CD4-positive, alpha-beta memory T cell (primary cell): ENCODE results near the gene GARIN1A. TPM values are rescaled to one million over a fixed set of nuclear protein-coding genes. Genes with fewer than 3 reads are reported as not detected.

Source experiments
- CTCF ChIA-PET: fragments of 350-600 bp; sonication (Branson Sonifier 250); formaldehyde crosslinking; loops from one replicate; lab custom pipeline; 2021; ENCODE audit warnings: inconsistent platforms; ENCODE audit not compliant: partially characterized antibody; lab: Charles Lee
- POLR2A ChIA-PET: fragments of 350-600 bp; sonication (Branson Sonifier 250); formaldehyde crosslinking; loops from one replicate; lab custom pipeline; 2021; ENCODE audit not compliant: partially characterized antibody; lab: Charles Lee
- DNase-seq, 5 donors: peaks; one replicate each; pipeline versions ENCODE4 v3.0.0 to v3.0.0-alpha.2; 2020 to 2022; ENCODE audit warnings: mixed read lengths in 1 of 5
- H3K27ac ChIP-seq: one replicate; pipeline ENCODE4 v1.7.0; 2013; ENCODE audit warnings: low read depth, low read length
- H3K27me3 ChIP-seq: 2 replicates; pipeline ENCODE4 v1.7.0; 2013; ENCODE audit warnings: mild to moderate bottlenecking, low read length, moderate library complexity; ENCODE audit not compliant: insufficient read depth
- H3K36me3 ChIP-seq: 2 replicates; pipeline ENCODE4 v1.7.0; 2013; ENCODE audit warnings: mild to moderate bottlenecking, low read length, moderate library complexity; ENCODE audit not compliant: insufficient read depth
- H3K4me1 ChIP-seq: 2 replicates; pipeline ENCODE4 v1.7.0; 2013; ENCODE audit warnings: mild to moderate bottlenecking, low read length, moderate library complexity; ENCODE audit not compliant: insufficient read depth
- H3K4me3 ChIP-seq, 2 donors: one replicate each; pipeline ENCODE4 v1.7.0; 2013; ENCODE audit warnings: low read length in 2 of 2, mild to moderate bottlenecking in 1 of 2
- H3K9me3 ChIP-seq, 2 donors: one replicate each; pipeline ENCODE4 v1.7.0; 2013; ENCODE audit warnings: low read length in 2 of 2, control low read depth in 1 of 2; ENCODE audit not compliant: control insufficient read depth in 1 of 2
- H3K27ac Mint-ChIP-seq, 7 donors: one replicate each; pipeline ENCODE4 v1.8.0; 2020 to 2021; ENCODE audit warnings: mixed read lengths in 7 of 7, mild to moderate bottlenecking in 6 of 7, inconsistent platforms in 3 of 7, moderate library complexity in 3 of 7
- H3K27me3 Mint-ChIP-seq, 2 donors: one replicate each; pipeline ENCODE4 v1.8.0; 2020 to 2021; ENCODE audit warnings: mixed read lengths in 2 of 2
- H3K36me3 Mint-ChIP-seq, 2 donors: one replicate each; pipeline ENCODE4 v1.8.0; 2020 to 2021; ENCODE audit warnings: mixed read lengths in 2 of 2, inconsistent platforms in 1 of 2, mild to moderate bottlenecking in 1 of 2
- H3K4me1 Mint-ChIP-seq, 4 donors: one replicate each; pipeline ENCODE4 v1.8.0; 2020 to 2021; ENCODE audit warnings: mixed read lengths in 4 of 4, mild to moderate bottlenecking in 1 of 4
- H3K4me3 Mint-ChIP-seq, 8 donors: one replicate each; pipeline ENCODE4 v1.8.0; 2020 to 2021; ENCODE audit warnings: mixed read lengths in 8 of 8, mild to moderate bottlenecking in 7 of 8, moderate library complexity in 6 of 8, inconsistent platforms in 3 of 8
- H3K9me3 Mint-ChIP-seq, 8 donors: one replicate each; pipeline ENCODE4 v1.8.0; 2020 to 2021; ENCODE audit warnings: mixed read lengths in 8 of 8, mild to moderate bottlenecking in 5 of 8, inconsistent platforms in 3 of 8, moderate library complexity in 1 of 8
- intact Hi-C: fragments of 100-400 bp; cut with micrococcal nuclease; formaldehyde crosslinking; loops from one replicate; pipeline ENCODE4 v1.15.1; 2023
- polyA plus RNA-seq, 2 donors: library from polyadenylated mRNA; unstranded; fragments of 300-500 nt; fragmentation: Illumina TruSeq; gene quantifications; one replicate each; pipeline ENCODE4 v1.2.3, GENCODE V29; 2021
- total RNA-seq, 2 experiments: library from RNA; stranded (reverse); gene quantifications; one replicate each; pipeline ENCODE4 v1.2.3, GENCODE V29; 2021

Gene GARIN1A
- total and polyA plus RNA-seq, 4 experiments from 2014 or later: 0.06 to 3.4 (median 1.6) TPM; not detected in 1

DNA sequence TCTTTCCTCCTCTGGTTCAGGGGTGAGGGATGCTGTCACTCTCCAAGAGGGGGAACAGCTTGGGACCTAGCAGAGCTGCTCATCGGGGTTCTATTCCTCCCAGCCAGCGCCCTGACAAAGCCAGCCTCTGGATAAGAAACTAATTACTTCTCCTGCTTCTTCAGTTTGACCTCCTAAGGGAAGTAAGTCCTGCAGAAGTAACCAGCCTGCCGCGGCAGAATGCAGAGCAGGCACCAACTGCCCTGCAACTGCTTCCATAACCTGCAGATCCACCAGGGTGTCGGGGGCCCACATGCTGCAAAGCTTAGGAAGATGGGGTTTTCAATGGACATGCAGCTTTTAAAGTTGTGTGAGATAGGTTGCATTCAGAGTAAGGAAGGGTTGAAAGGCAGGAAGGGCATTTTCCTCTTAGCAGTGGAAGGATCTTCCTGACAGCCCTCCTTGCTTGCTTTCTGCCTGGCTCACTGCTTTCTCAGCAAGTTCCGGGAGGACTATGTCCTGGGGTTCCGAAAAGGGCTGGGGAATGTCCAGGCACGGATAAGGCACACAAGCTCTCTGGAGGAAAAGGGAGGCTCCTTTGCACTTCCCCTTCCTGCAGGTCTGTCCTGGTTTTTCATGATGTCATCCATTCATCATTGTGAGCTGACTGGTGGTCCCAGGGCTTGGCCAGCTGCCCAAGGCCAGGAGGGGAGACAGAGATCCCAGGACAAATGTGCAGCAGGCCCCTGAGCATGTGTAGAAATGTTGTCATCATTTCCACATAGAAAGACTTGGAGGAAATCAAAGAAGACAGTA lies 42.8 kb downstream of the GARIN1A start:
- Mint-ChIP-seq H3K4me3 (no peak overlapping the region), H3K27me3 (peaks cover 7 to 8% of the 10 kb centered on the region in 2 donors), H3K4me1 (no peaks in the 10 kb centered on the region), H3K9me3 (peaks cover 0 to 4% (median 2%) of the 10 kb centered on the region in 8 donors), H3K27ac (no peak overlapping the region), H3K36me3 (peaks cover 0 to 5% of the 10 kb centered on the region in 2 donors)
- H3K36me3 ChIP-seq: no peaks in the 10 kb centered on the region
- intact Hi-C loops: no loop called here
- H3K27ac ChIP-seq: no peak overlapping the region
- POLR2A ChIA-PET: no interaction called here
- CTCF ChIA-PET: no interaction called here
- no peaks in the 10 kb centered on the region for H3K4me1 ChIP-seq
- DNase-seq: no peak
- H3K9me3 ChIP-seq: no peaks in the 10 kb centered on the region
- no peaks in the 10 kb centered on the region for H3K27me3 ChIP-seq
- H3K4me3 ChIP-seq: no peak overlapping the region

DNA sequence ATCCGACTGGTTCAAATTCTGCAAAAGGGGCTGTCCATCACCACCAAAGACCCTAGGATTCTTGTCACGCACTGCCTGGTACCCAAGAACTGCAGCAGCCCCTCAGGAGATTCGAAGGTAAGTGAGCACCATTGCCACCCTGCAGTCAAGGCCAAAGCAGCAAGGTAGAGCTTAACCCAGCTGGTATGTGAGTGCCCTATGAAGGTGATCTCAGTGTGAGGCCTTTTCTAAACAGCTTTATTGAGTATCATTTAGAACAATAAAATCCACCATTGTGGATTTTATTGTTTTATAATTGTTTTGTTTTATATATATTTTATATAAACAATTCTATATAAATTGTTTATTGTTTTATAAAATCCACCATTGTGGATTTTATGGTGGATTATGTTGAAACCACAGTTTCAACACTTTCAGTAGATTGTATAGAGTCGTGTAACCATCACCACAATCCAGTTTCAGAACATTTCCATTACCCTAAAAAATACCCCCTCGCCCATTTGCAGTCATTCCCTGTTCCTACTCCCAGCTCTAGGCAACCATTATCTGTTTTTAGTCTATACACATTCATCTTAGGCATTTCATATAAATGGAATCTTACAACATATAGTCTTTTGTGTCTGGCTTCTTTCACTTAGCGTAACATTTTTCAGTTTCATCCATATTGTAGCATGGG lies 47.0 kb downstream of the GARIN1A start:
- Histone ChIP-seq H3K4me3 (no peak overlapping the region), H3K27me3 (no peaks in the 10 kb centered on the region), H3K9me3 (no peaks in the 10 kb centered on the region), H3K27ac (no peak overlapping the region), H3K4me1 (no peaks in the 10 kb centered on the region), H3K36me3 (no peaks in the 10 kb centered on the region)
- H3K4me3 Mint-ChIP-seq: no peak overlapping the region
- intact Hi-C loops: no loop called here
- ChIA-PET POLR2A (no interaction called here), CTCF (interaction anchor here (0.7 kb wide), 1 partner anchor 458 kb away, joined by 3 read pairs; no protein-coding TSS in a partner anchor)
- no peak overlapping the region for H3K27ac Mint-ChIP-seq
- peaks cover 5 to 6% of the 10 kb centered on the region in 2 donors for H3K27me3 Mint-ChIP-seq
- H3K9me3 Mint-ChIP-seq: peaks cover 0 to 2% (median 0%) of the 10 kb centered on the region in 8 donors
- no peaks in the 10 kb centered on the region for H3K4me1 Mint-ChIP-seq
- no peaks in the 10 kb centered on the region for H3K36me3 Mint-ChIP-seq
- DNase-seq: no peak

DNA sequence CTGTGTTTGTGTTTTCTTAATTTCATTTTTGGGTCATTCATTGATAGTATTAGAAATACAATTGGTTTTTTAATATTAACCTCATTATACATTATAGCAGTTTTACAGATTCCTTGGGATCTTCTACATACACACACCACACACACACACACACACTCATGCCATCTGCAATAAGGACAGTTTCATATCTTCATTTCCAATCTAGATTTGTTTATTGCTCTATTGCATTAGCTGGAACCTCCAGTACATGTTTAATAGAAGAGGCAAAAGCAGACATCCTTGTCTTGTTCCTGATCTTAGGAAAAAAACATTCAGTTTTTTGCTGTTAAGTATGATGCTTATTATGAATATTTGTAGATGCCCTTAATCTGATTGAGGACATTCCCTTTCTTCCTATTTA lies 49.3 kb downstream of the GARIN1A start:
- ChIA-PET CTCF (no interaction called here), POLR2A (no interaction called here)
- Mint-ChIP-seq H3K27me3 (peaks cover 2 to 18% of the 10 kb centered on the region in 2 donors), H3K27ac (no peak overlapping the region), H3K4me3 (no peak overlapping the region), H3K36me3 (no peaks in the 10 kb centered on the region), H3K9me3 (no peaks in the 10 kb centered on the region), H3K4me1 (no peaks in the 10 kb centered on the region)
- Histone ChIP-seq H3K4me1 (no peaks in the 10 kb centered on the region), H3K27ac (no peak overlapping the region), H3K9me3 (no peaks in the 10 kb centered on the region), H3K27me3 (no peaks in the 10 kb centered on the region), H3K36me3 (no peaks in the 10 kb centered on the region), H3K4me3 (no peak overlapping the region)
- intact Hi-C loops: no loop called here
- no peak for DNase-seq

Other genes with a start within 250 kb of the GARIN1A start
- gene HILPDA, start 216.4 kb upstream of the GARIN1A start, total RNA-seq: 1 to 10 TPM; 3.4 to 4.5 TPM
- gene HILPDA, start 216.4 kb upstream of the GARIN1A start, polyA plus RNA-seq: 1 to 10 TPM; 2.4 to 3.7 TPM
- gene METTL2B, start 195.5 kb upstream of the GARIN1A start, total RNA-seq: 10 to 100 TPM; 25.3 to 32.8 TPM
- 10 to 100 TPM; 13.2 to 25.1 TPM for gene METTL2B, start 195.5 kb upstream of the GARIN1A start, polyA plus RNA-seq
- 10 to 100 TPM; 18.4 to 20.6 TPM for gene CALU, start 67.1 kb downstream of the GARIN1A start, total RNA-seq
- gene CALU, start 67.1 kb downstream of the GARIN1A start, polyA plus RNA-seq: 10 to 100 TPM; 23.3 to 24.2 TPM
- not detected for gene OPN1SW, start 103.5 kb downstream of the GARIN1A start, total RNA-seq
- not detected for gene OPN1SW, start 103.5 kb downstream of the GARIN1A start, polyA plus RNA-seq
- 10 to 100 TPM; 18.3 to 20.4 TPM for gene CCDC136, start 119.7 kb downstream of the GARIN1A start, total RNA-seq
- gene CCDC136, start 119.7 kb downstream of the GARIN1A start, polyA plus RNA-seq: 1 to 10 TPM in 1 of 2 donors, not detected in 1; 3.4 TPM
- gene FLNC, start 158.1 kb downstream of the GARIN1A start, total RNA-seq: under 1 TPM in 1 of 2 experiments, not detected in 1; 0.06 TPM
- not detected for gene FLNC, start 158.1 kb downstream of the GARIN1A start, polyA plus RNA-seq
- 10 to 100 TPM; 74.6 to 75.5 TPM for gene ATP6V1F, start 190.6 kb downstream of the GARIN1A start, total RNA-seq
- gene ATP6V1F, start 190.6 kb downstream of the GARIN1A start, polyA plus RNA-seq: 100 to 1,000 TPM; 274 to 392 TPM
- under 1 TPM; 0.39 to 0.55 TPM for gene KCP, start 238.4 kb downstream of the GARIN1A start, total RNA-seq
- gene KCP, start 238.4 kb downstream of the GARIN1A start, polyA plus RNA-seq: not detected